Measurements from ENCODE around the gene VPS45.

- TF ChIP-seq EZH2phosphoT487 (IDR thresholded peaks at IDR 0.05; ENCODE audit: insufficient read depth, low read depth): no peak
- TF ChIP-seq EZH2 (IDR thresholded peaks at IDR 0.05; ENCODE audit: insufficient read depth, poor library complexity, severe bottlenecking): no peak
Observed at GRCh38 chr1:150049926-150050325, 17.6 kb upstream of the VPS45 start.
